ENCODE data around the gene CBFB. TPM values are rescaled to one million over a fixed set of nuclear protein-coding genes. Genes with fewer than 3 reads are reported as not detected.
"Not testable (repeated sequence)": the region's sequence is repeated elsewhere in the genome, so short reads cannot be mapped to it uniquely, and the experiment has no call there.

CBFB gene
- total RNA-seq, 1 donor from 2014 or later: 77.1 TPM

DNA sequence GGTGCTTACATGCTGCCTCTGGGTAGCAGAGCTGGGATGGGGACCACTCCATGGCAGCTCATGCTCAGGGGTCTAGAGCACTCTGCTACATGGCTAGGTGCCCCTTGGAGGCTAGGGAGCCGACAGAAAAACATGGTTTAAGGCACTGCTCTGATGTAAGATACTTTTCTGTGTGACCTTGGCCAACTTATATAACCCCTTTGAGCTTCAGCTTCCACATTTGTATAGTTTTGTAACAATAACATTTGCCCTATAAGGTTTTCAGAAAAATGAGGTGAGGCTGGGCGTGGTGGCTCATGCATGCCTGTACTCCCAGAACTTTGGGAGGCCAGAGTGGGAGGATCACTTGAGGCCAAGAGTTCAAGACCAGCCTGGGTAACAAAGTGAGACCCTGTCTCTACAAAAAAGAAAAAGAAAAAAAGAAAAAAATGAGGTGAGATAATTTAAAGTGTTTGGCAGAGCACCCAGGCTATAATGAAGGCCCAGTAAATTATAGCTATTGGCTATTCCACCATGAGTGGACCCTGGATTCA, 37.3 kb upstream of the CBFB start:
- Mint-ChIP-seq H3K4me3 (no peak overlapping the region), H3K9me3 (no peaks in the 10 kb centered on the region), H3K4me1 (ENCODE audit: unreplicated experiment) (no peaks in the 10 kb centered on the region), H3K27me3 (peaks cover 8% of the 10 kb centered on the region), H3K27ac (no peak overlapping the region), H3K36me3 (no peaks in the 10 kb centered on the region)
- TF ChIP-seq, protein P1, sequence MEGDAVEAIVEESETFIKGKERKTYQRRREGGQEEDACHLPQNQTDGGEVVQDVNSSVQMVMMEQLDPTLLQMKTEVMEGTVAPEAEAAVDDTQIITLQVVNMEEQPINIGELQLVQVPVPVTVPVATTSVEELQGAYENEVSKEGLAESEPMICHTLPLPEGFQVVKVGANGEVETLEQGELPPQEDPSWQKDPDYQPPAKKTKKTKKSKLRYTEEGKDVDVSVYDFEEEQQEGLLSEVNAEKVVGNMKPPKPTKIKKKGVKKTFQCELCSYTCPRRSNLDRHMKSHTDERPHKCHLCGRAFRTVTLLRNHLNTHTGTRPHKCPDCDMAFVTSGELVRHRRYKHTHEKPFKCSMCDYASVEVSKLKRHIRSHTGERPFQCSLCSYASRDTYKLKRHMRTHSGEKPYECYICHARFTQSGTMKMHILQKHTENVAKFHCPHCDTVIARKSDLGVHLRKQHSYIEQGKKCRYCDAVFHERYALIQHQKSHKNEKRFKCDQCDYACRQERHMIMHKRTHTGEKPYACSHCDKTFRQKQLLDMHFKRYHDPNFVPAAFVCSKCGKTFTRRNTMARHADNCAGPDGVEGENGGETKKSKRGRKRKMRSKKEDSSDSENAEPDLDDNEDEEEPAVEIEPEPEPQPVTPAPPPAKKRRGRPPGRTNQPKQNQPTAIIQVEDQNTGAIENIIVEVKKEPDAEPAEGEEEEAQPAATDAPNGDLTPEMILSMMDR (conservative IDR thresholded peaks at IDR 0.05): no peak
- no peak for DNase-seq (ENCODE audit: extremely low spot score, unreplicated experiment)

DNA sequence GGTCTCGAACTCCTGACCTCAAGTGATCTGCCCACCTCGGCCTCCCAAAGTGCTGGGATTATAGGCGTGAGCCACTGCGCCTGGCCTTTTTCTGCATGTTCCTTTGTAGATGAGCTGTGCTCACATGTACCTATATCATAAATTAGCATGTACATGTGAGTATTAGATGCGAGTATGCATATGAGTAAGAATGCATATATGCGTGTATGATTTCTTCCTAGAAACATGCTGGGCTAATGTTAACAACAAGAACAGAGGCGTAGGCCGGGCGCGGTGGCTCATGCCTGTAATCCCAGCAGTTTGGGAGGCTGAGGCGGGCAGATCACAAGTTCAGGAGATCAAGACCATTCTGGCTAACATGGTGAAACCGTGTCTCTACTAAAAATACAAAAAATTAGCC, 35.4 kb upstream of the CBFB start:
- peaks cover 16% of the 10 kb centered on the region for H3K27me3 Mint-ChIP-seq
- DNase-seq (ENCODE audit: extremely low spot score, unreplicated experiment); H3K36me3 Mint-ChIP-seq; H3K4me3 Mint-ChIP-seq; H3K9me3 Mint-ChIP-seq; H3K4me1 Mint-ChIP-seq (ENCODE audit: unreplicated experiment); H3K27ac Mint-ChIP-seq: not testable (repeated sequence)

DNA sequence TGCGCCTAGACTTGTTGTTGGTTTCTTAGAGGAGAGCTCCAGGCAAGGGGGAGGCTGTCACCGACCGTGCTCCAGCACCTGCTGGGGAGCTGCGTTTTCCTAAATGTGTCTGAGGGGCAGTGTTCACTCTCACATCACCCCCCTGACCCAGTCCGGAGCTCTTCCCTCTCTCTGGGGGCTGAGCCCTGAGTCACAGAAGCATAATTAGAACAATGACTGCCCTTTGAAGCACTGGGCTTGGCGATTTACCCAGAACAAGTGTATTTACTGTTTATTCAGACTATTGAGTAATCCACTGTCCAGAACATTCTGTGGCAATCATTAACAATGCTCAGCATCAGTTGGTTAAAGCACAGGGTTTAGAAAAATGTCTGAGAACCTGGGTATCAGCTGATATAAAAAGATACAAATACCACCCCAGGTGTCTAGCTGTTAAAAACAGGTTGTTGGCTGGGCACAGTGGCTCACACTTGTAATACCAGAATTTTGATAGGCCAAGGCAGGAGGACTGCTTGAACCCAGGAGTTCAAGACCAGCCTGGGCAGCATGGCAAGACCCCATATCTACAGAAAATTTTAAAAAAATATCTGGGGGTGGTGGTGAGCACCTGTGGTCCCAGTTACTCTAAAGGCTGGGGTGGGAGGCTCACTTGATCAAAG, 32.5 kb upstream of the CBFB start:
- H3K4me3 Mint-ChIP-seq: no peak overlapping the region
- H3K4me1 Mint-ChIP-seq (ENCODE audit: unreplicated experiment): no peaks in the 10 kb centered on the region
- TF ChIP-seq, protein P1 (conservative IDR thresholded peaks at IDR 0.05): no peak
- H3K27ac Mint-ChIP-seq: no peak overlapping the region
- no peaks in the 10 kb centered on the region for H3K9me3 Mint-ChIP-seq
- H3K27me3 Mint-ChIP-seq: peaks cover 38% of the 10 kb centered on the region
- DNase-seq (ENCODE audit: extremely low spot score, unreplicated experiment): no peak
- no peaks in the 10 kb centered on the region for H3K36me3 Mint-ChIP-seq

DNA sequence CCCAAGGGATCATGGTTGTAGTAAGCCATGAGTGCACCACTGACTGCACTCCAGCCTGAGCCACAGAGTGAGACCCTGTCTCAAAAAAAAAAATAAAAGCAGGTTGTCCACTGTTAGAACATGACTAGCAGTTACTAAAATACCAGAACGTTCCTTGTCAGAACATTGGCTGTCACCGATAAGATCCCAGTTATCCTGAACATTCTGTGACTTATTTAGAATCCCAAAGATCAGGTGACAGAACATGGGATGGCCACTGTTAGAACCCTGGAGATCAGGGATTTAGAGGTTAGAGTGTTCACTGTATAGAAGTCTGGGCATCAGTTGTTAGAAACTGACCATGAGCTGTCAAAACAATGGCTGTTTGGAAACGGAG, 32.0 kb upstream of the CBFB start:
- no peak for DNase-seq (ENCODE audit: extremely low spot score, unreplicated experiment)
- H3K27ac Mint-ChIP-seq: no peak overlapping the region
- H3K4me1 Mint-ChIP-seq (ENCODE audit: unreplicated experiment): no peaks in the 10 kb centered on the region
- no peaks in the 10 kb centered on the region for H3K36me3 Mint-ChIP-seq
- H3K9me3 Mint-ChIP-seq: no peaks in the 10 kb centered on the region
- peaks cover 43% of the 10 kb centered on the region for H3K27me3 Mint-ChIP-seq
- no peak overlapping the region for H3K4me3 Mint-ChIP-seq
- TF ChIP-seq, protein P1 (conservative IDR thresholded peaks at IDR 0.05): no peak

DNA sequence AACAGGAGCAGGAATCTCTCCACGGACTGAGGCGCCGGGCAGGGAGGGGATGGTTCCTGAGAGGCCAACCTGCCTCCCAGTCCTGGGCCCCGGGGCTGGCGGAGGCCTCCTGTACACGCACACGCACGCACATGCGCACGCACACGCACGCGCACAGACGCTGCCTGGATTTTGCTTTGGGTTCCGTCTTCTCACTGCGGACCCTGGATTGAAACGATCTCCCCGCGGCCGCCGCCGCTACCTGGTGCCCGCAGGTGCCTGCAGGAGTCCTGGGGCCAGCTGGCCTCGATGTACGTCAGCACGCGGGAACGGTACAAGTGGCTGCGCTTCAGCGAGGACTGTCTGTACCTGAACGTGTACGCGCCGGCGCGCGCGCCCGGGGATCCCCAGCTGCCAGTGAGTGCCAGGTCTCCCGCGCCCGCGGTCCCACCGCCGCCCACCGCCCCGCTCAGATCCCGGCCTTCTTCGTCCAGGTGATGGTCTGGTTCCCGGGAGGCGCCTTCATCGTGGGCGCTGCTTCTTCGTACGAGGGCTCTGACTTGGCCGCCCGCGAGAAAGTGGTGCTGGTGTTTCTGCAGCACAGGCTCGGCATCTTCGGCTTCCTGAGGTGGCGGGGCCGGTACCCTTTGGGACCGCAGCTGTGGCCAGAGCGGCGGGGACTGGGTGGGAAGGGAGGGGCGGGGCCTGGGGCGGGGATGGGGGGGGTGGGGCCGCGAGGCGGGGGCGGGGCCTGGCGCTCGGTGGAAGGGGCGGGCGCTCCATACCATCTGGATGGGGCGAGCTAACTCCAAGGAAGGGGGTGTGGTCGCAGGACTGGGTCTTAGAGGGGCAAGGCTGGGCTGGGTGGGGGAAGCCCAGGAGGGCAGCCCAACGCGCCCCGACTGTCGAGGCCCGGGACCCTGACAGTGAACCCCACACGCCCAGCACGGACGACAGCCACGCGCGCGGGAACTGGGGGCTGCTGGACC, 28.3 kb upstream of the CBFB start:
- Mint-ChIP-seq H3K27me3 (peaks cover 53% of the 10 kb centered on the region), H3K27ac (peak overlapping the region; percentile 46), H3K9me3 (no peaks in the 10 kb centered on the region), H3K36me3 (peaks cover 3% of the 10 kb centered on the region), H3K4me1 (ENCODE audit: unreplicated experiment) (no peaks in the 10 kb centered on the region), H3K4me3 (peak overlapping the region; percentile 86)
- DNase-seq (ENCODE audit: extremely low spot score, unreplicated experiment): no peak
- TF ChIP-seq, protein P1 (conservative IDR thresholded peaks at IDR 0.05): no peak

DNA sequence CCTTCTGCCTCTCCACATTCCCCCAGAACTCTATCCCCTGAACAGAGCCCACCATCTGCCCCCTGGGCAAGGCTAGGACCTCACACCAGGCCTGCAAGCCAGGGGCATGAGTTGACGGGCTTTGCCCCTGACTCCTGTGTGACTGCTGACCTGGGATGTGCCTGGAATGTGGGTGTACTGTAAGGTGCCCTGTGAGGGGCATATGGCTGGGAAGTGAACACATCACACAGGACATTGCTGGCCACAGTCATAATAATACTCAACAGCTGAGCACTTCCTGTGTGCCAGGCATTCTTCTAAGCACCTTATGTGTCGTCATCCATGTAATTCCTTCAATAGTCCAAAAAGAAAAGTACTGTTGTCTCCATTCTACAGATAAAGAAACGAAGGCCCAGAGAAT, 27.2 kb upstream of the CBFB start:
- Mint-ChIP-seq H3K27ac (no peak overlapping the region), H3K4me3 (peak overlapping the region; percentile 28), H3K36me3 (peaks cover 3% of the 10 kb centered on the region), H3K9me3 (no peaks in the 10 kb centered on the region), H3K4me1 (ENCODE audit: unreplicated experiment) (no peaks in the 10 kb centered on the region), H3K27me3 (peaks cover 53% of the 10 kb centered on the region)
- DNase-seq (ENCODE audit: extremely low spot score, unreplicated experiment): no peak
- TF ChIP-seq, protein P1 (conservative IDR thresholded peaks at IDR 0.05): no peak

Measured in type B pancreatic cell (in vitro differentiated cells).